GM21526 (cell line): ENCODE data around the gene RBKS.
"Not testable (repeated sequence)": the region's sequence is repeated elsewhere in the genome, so short reads cannot be mapped to it uniquely, and the experiment has no call there.

Source experiments
- ATAC-seq: cut with Tn5 transposase; IDR thresholded peaks from one replicate; pipeline ENCODE4 v1.9.1; 2021; ENCODE audit warnings: moderate library complexity; ENCODE audit not compliant: unreplicated experiment, low FRiP score

The RBKS gene

DNA sequence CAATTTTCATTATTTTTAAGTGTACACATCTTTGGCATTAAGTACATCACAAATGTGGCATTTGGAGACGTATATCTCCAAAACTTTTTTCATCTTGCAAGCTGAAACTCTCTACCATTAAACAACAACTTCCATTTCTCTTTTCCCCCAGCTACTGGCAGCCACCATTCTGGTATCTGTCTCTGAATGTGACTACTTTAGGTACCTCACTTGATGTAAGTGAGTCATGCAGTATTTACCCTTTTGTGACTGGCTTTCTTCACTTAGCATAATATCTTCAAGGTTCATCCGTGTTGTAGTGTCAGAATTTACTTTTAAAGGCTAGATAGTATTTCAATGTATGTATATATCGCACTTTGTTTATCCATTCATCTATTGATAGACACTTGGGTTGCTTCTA, 17.4 kb upstream of the RBKS start:
- ATAC-seq: no peak

DNA sequence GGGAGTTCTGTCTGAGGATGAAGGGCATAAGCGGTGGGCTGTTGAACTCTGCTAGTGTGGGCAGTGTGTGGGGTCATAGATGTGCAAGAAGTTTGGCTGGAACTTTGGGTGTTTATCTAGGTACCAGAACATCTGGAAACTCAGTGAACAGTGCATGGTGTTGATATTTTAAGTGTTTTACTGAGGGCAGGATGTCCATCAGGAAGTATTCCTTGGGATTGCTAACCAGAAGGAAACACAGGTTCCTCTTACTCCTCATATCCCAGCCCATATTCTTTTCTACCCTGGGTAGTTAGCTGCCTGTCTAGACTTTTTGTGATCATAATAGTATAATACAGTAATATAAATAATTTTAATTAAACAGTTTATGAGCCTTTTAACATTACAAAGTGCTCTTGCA, 15.9 kb upstream of the RBKS start:
- ATAC-seq: no peak

DNA sequence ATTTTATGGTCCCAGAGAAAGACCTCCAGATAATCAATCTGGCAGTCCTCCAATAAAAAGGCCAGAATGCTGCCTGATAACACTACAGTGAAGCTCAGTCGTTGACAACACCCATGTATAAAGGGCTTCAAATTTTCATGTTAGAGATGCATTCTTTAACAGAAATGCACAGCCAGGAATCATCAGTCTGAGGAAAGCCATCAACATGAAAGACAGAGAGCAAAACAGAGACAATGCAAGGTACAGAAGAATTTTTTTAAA, 14.1 kb upstream of the RBKS start:
- ATAC-seq: no peak

GRCh38 chr2:27903649-27904404, 13.6 kb upstream of the RBKS start:
- ATAC-seq: no peak

- ATAC-seq: no peak
Measured at GRCh38 chr2:27903018-27903417, 12.8 kb upstream of the RBKS start.

DNA sequence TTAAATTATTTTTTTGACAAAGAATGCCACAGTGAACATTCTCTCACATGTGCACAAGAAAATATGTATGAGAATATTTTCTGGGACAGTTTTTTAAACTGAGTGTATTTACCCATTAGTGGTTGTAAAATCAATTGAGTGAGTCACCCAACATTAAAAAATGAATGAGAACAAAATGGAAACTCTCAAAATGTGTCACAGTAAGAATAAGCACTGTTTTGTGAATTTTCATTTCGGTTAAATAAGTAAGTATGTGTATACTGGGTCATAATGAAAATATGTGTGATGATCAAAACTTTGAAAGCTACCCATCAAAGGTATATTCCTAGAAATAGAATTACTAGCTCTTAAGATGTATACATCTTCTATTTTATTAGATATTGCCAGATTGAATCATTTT, 11.9 kb upstream of the RBKS start:
- ATAC-seq: no peak

DNA sequence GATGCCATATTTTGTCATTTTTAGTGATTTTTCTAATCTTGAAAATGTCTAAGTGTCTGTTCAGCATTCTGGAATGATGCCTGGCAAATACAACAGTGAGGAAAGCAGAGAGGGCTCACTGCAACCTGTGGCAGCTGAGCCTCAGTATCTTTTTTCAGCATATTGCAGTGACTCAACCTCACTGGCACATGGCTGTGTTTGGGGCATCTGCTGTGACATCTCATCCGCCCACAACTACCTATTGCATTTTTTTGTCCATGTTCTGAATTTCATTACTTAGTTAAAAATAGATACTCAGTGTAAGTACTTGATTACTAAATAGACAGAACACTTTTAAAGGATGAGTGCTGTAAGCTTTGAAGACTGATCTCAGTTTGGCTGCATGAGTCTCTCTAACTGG, 11.0 kb upstream of the RBKS start:
- no peak for ATAC-seq

GRCh38 chr2:27897717-27898116, 7.5 kb upstream of the RBKS start:
- no peak for ATAC-seq

DNA sequence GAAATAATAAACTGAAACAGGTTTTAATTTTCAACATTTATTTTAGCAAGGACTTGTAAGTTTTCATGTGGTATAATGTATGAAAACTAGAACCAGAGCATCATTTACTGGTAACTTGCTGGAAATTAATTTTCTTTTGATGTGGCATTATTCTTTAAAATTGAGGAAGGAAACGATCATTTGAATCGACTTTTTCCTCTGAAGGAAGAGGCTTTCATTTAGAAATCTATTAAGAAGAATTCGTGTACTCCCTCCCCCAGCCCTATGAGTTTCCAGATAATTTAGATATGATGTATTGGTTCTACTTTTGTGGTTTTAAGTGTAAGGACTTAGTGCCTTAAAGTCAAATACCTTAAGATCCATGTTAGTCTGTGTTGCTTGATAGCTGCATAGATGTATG, 2.8 kb upstream of the RBKS start:
- no peak for ATAC-seq

- no peak for ATAC-seq
Measured at GRCh38 chr2:27891673-27892105, 1.5 kb upstream of the RBKS start.

DNA sequence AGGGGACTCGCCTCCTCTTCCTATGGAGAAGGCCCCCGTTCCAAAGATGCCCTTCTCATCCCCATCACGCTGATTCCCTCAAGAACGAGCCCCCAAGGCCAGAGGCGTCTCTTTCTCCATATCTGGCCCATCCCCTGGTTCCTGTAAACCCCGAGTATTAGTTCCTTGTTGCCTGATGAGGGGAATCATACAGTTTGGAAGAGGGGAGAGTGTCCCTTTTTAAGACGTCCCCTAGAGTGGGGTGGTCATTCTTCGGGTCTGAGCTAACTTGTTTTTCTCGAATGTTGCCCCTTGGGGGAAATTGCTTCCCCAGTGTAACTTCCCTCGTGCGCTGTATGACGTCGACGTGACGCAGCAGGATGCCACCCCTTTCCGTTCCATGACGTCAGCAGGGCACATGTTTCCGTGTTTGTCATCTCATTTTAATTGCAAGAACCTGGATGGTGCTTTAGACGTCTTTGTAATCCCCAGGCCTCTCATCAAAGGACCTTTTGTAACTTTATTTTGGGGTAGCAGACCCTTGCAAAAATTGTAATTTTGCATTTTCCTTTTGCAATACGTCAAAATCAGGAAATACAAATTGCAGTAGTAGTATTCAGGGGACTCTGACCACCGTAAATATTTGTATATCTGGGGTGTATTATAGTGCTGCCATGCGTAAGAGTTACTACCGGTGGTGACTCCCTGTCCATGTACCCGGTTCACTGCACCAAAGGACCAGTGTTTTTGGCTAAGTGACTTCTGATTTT, 911 bp upstream of the RBKS start:
- ATAC-seq: peak; percentile 27

- no peak for ATAC-seq
Measured at GRCh38 chr2:27889774-27890145, 427 bp downstream of the RBKS start.

DNA sequence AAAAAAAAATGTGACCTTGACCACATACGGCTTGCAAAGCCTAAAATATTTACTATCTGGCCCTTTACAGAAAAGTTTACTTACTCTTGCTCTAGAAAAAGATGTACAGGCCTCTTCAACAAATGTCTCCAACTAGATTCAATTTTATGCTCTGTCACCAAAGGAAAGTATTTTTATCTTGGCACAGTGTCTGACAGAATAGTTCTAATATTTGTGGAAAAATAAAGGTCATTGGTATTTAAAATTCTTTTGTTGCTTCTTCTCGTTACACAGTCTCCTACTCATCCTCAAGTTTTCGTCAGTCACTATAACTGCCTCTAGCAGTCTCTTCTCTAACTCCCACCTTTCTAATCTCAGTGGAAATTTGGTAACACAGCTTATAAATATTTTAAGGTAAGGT, 1.4 kb downstream of the RBKS start:
- ATAC-seq: no peak

GRCh38 chr2:27887830-27888229, 2.4 kb downstream of the RBKS start:
- ATAC-seq: no peak

GRCh38 chr2:27887111-27887510, 3.1 kb downstream of the RBKS start:
- no peak for ATAC-seq

DNA sequence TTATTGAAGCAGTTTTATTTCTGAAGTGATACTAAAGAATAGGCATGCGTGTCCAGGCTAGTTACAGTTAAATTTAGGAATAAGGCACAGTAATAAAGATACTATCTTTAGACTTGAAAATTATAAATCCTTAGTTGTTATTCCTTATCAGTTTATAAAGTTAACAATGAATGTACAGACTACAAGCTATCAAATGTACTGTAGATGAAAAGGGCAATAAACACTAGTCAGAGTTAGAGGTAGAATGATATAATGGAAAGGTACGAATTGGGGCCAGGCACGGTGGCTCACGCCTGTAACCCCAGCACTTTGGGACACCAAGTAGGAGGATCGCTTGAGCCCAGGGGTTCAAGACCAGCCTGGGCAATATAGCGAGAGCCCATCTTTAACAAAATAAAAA, 3.9 kb downstream of the RBKS start:
- ATAC-seq: no peak

GRCh38 chr2:27885661-27886060, 4.5 kb downstream of the RBKS start:
- no peak for ATAC-seq

DNA sequence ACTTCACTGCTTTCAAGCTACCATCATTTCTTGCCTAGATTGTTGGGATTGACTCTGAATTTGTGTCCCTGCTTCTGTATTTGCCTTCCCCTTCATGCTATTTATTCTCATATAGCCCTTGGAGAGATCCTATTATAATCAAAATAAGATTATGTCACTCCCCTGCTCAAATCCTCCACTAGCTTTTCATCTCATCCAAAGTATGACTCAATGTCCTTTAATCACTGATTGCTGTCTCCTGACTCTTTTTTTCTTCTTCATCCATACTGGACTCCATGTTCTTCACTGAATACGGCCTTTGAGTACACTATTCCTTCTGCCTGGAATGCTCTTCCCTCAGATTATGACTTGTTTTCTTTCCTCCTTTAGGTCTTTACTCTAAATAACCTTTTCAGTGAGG, 5.0 kb downstream of the RBKS start:
- ATAC-seq: no peak

- no peak for ATAC-seq
Measured at GRCh38 chr2:27884601-27885000, 5.6 kb downstream of the RBKS start.

- not testable (repeated sequence) for ATAC-seq
Measured at GRCh38 chr2:27882584-27882922, 7.6 kb downstream of the RBKS start.

GRCh38 chr2:27881815-27882583, 8.2 kb downstream of the RBKS start:
- ATAC-seq: not testable (repeated sequence)

DNA sequence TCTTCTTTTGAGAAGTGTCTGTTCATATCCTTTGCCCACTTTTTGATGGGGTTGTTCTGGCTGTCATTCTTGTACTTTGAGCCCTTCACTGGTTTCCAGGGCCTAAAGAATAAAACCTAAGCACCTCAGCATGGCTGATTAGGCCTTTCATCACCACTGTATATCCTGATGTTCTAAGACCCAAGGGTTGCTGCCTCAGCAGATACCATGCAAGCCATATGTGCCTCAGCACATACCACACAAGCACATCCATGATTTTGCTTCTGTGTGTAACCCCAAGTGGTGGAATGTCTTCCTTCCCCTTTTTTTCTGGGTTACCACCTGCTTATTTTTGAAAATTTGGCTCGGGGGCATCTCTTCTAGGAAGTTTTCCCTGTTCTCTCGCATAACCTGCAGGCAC, 11.4 kb downstream of the RBKS start:
- no peak for ATAC-seq
